Stimulated activated CD8-positive, alpha-beta memory T cell treated with anti-CD3 and anti-CD28 coated beads, Interleukin-12 subunit alpha, Interleukin-12 subunit beta, amount 100 ng/mL, for 24 hours (primary cell): ENCODE results near the gene RAMAC.
"Not testable (repeated sequence)": the region's sequence is repeated elsewhere in the genome, so short reads cannot be mapped to it uniquely, and the experiment has no call there.

ENCODE experiments used
- DNase-seq: peaks from one replicate; pipeline ENCODE4 v3.0.0-alpha.2; 2020; ENCODE audit errors: extremely low read depth

RAMAC gene

DNA sequence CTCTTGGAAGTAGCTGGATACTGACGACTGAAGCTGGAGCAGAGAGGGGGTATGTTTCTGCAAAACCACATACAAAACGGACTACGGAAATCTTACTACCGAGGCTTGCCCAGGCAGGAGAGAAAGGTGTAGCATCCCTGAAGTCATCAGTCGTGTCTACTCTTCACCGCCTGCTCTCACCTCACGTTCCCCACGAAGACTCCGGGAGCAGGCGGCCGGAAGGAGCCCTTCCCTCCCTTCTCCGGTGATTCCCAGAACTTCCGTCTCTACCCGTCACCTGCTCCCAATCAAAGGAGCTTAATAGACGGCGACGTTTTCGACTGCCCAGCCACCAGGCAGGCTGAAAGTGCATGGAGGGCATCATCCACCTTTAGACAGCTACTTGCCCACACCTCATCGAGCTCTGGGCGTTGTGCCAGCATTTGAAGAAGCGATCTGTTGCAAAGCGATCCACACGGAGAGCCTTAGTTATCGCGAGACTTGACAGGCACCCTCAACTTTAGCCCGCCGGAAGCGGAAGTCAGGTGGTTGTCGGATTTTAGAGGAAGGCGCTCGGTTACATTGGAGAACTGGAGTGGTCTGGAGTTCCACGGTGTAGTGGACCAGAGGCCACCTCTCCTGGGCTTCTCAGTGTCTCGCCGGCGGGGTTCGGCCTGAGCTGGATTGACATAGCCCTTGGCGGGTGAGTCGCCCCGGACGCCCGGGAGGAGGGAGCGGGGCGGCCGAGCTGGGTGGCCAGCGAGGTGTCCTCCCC, at the start of gene RAMAC:
RAMAC (plus strand) TSS at position 523 of the 754 bp plus-strand sequence. CDS start 2,809 bp downstream, outside the sequence.
- DNase-seq = peak; percentile 79

DNA sequence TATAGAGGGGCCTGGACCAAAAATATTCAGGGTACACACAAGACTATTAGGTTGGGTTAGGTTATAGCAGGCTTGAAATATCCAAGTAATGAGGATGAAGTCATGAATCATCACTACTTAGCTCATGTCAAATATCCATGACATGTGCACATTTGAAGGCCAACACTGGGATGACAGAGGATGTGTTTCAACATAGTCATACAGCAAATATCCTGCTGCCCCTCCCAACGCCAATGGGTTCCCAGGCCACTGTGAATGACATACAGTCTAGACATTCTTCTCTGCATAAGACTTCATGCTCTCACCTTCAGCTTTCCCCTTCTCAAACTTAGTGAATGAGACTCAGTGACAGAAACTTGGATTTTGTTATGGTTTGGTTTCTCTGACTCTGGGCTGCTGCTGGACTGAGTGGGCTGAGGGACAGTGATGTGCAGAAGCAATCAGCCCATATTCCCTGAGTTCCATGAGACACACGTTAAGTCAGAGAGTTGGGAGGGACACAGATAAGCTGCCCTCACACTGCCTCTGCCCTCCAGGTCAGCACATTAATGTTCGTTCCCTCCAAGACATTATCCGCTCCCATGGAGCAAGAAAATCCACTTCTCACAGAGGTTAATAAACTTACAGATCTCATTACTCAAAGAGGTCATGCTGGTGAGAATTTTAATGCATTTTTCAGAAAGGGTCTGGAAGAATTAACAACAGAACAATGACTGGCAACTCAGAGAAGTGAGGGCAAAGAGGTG, 48.9 kb upstream of the RAMAC start:
- DNase-seq = no peak

DNA sequence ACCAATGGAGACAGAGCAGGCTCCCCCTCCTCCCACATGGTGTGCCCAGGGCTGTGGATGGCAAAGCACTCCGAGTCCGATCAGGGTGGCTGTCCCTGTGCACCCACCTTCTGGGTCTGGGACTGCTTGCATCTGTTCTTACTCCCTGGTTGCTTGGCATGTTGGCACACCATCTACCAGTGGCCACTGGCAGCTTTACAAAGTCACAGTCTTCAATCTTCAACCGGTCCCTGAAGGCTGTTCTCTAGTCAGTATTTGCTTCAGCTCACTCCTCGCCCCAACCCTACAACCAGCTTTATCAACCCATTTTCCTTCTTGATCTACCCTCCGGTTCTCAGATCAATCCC, 48.3 kb upstream of the RAMAC start:
- no peak for DNase-seq

DNA sequence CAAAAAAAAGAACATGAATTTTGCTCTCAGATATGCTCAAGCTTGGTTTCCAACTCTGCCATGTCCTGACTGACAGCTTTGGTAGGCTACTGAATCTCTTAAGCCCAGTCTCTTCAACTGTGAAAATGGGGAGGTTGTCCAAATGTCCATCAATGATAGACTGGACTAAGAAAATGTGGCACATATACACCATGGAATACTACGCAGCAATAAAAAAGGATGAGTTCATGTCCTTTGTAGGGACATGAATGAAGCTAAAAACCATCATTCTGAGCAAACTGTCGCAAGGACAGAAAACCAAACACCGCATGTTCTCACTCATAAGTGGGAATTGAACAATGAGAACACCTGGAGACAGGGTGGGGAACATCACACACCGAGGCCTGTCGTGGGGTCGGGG, 46.3 kb upstream of the RAMAC start:
- not testable (repeated sequence) for DNase-seq

DNA sequence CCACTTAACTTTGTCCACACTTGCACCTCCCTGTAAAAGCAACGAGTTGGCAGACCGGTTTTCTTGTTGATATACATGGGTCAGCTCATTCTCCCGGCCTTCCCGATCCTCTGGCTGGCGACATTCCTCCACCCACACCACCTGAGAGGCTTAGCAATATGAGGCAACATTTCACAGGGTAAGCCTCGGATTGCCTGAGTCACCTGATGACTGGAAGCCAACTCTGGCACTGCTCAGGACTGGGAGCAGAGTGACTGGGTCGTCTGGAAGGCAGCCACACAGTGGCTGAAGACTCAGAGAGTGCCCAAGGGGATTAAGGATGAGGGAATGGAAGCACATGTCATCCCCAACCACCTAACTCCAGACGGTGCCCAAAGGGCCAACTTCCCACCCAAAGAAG, 43.3 kb upstream of the RAMAC start:
- no peak for DNase-seq

DNA sequence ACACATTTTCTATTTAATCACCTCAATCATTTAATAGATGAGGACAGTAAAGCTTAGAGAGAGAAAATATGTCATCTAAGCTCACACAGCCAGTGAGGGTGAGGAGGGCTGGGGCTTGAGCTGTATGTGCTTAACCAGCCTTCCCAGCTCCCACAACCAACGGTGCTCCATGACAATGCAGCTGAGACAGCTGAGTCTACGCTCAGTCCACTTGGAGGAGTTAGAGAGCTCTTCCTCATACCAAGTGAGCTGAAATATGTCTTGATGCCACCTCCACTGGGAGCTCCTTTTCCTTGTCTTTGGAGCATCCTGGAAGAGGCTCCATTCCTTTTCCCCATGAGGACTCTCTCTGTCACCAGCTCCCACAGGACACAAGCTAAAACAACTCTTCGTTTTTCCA, 42.8 kb upstream of the RAMAC start:
- DNase-seq = no peak

DNA sequence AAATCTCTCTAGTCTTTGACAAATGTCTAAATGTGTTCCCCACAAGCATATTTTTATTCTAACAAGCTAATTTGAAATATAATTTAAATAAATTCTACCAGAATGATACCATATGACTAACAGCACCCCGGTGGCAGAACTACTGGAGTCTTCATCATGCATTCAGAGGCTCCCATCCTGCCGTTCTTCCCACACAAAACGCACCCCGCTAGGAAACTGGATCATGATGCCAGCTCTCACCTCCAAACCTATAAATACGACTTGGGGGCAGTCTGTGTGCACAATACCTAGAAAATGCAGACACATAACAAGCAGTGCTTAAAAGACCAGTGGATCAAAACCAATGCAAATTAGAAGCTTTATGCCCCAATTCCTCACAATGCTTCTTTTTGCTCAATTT, 42.0 kb upstream of the RAMAC start:
- DNase-seq = no peak

DNA sequence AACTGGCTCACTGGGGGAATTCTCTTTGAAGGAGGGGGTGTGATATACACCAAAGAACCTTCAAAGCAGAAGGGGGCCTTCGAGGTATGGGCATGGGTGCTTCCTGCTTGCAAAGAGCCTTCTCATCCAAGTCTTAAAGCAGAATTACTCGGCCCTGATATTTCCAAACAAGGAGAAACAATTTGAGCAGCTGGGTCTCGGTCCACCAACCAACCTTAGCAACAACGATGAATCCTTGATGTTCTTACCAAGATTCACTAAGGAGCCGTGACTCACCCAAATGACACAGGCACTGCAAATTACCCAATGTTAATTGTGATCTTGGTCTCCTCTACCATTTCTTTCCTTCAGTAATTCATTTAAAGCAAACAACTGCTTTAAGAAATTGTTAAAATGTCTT, 41.2 kb upstream of the RAMAC start:
- no peak for DNase-seq

DNA sequence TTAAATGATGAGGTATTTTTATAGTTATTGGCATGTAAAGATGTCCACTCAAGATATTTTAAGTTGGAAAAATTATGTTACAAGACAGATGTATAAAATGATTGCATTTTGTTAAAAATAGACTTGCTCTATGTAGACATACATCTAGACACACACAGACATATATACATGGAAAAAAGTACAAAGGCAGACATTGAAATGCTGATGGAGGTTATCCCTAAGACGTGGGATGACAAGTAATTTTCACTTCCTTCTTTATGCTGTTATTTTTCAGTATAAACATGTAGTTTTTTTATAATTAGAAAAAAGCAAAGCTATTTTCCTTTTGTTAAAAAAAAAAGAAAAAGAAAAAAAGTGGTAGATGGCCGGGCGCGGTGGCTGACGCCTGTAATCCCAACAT, 40.7 kb upstream of the RAMAC start:
- DNase-seq = no peak

DNA sequence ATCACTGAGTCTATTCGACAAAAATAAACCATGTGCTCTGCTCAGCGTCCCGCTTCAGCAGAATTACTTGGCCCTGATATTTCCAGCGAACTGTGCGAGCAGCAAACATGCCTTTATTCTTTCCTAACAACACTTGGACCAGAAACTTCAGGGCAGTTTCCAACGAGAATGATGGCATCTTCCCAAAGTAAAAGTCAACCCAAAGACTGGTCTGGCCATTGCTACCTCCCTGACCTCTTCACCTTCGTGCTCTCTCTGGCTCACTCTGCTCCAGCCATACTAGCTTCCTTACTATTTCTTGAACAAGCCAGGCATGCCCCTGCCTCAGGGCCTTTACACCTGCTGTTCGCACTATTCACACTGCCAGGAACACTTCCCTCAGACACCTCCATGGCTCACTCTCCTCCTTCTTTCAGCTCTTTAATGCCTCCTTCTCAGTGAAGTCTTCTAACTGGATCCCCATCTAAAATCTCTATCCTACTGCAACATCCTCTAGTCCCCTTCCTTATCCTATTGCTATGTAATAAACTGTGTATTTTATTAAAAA, 39.8 kb upstream of the RAMAC start:
- no peak for DNase-seq

DNA sequence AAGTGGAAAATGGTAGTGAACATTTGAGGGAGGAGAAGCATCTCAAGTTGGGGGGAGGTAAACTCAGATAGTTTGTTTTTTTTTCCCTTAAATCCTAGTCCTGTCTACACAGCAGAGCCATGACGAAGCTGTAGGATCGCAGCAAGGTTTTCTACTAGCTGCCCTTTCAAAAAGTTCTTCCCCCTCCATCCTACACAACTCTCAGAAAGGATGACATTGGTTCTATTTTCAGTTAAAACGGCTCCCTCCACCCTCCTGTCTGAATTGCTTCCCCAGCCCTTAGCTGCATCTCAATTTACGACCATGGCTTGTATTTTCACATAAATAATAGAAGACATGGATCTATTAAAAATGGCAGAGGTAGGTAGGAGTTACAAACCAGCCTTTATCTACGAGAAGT, 35.7 kb upstream of the RAMAC start:
- no peak for DNase-seq

DNA sequence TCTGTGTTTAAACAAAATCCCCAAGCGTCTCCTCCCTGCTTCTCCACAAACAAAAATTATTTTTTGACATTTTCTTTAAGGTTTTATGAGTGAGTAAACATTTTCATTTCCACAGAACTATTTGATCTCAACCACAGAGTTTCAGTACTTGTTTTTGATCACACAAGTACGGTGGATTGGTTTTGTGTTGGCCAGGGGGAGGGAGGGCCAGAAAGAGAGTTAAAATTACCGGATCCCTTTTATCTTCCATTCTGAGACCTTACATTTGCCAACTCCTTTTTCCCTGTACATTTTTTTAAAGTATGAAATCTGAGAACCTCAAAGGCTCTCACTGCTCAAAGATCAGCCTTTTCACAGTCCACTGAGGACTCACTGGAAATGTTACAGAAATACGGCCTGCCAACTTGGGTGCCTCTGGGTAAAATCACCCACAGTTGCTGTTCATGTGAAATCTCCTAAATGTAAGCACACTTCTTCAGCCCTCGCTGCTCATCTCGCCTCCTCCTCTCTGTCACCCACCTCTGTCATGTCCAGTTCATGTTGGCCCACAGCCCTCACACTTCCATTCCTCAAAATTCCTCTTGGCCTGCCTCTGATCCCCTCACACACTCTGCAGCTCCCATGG, 35.2 kb upstream of the RAMAC start:
- DNase-seq = no peak

DNA sequence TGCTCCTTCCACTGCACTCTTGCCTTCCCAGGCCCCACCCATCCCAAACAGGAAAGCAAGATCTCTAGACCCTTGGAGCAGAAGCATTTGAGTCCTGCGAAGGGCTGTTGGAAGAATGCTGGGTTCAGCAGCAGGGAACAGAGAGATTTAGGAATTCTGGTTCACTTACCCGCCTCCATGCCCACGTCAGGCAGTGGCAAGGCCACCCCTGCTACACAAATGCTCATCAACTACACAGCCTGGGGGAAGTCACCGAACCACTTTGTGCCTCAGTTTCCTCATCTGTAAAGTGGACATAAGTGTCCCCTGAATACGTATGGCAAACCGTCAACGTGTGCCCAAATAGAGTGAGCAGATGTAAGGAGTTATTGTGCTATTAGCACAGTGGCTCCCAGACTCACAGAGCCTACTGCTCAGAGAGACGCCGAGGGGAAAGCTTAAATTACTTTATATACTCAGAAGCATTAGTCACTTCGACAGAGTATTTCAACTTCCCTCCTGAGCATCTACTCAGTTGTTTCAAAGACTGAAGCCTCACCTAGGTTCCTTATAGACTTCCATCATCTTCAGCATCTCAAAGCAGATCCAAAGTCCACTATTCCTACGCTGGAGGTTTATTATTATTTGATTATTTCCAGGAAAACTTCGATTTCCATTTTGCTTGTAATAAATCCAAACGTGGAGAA, 34.4 kb upstream of the RAMAC start:
- DNase-seq = no peak

DNA sequence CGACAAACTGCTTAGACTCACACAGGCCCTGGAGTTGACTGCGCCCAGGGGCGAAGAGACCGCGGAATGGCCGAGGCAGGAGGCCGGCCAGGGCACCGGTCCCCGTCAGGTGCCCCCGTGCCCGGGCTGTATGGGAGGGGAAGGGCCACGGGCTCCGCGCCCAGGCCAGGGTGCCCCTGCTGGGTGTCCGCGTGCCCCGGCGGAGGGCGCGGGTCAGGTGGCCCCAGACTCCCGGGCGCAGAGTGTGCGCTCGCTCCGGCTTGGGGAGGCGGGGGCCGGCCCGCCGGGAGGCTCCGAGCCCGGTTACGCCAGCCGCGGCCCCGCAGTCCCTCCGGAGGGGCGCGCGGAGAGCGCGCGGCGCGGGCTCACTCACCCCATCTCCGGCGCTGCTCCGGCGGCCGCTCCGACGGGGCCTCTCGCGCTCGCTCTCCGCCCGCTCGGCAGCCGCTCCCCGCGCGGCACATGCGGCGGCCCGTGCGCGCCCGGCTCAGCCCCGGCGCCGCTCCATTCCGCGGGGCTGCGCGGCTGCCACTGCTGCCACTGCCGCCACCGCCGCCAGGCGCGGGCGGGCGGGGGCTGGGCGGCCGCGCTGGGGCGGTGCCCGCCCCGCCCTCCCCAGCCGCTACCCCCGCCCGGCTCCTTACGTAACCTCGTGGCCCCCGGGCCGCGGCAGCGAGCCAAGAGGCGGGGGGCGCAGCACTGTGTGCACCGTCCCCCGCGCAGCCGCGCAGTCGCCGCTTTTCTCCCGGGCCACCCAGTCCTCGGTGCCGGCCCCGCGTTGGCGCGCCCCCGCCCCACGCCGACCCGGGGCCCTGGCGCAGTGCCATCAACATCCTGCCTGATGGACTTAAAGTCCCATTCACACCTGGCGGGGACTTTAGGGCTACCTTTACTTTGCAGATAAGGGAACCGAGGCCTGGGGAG, 33.6 kb upstream of the RAMAC start, which contains the start of gene HOMER2:
HOMER2 (minus strand) TSS at position 563 of the 924 bp plus-strand sequence; CDS start at position 378, 185 bp downstream.
- no peak for DNase-seq

DNA sequence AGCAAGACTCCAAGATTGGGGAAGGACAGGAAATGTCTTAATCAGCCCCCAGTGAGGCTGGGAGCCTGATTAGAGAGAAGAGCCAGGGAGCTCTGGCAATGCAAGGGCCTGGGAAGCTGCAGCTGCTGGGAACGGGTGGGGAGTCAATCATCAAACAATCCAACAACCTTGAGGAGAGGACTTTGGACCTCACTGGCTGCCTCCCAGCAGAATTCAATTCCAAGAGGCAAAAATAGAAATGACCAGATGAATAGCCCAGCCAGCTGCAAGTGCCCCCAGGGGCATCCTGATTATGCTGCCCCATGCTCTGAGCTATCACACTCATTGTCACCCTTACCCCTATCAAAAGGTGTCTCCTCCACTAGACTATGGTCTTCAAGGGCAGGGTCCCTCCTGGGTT, 27.4 kb upstream of the RAMAC start:
- no peak for DNase-seq

DNA sequence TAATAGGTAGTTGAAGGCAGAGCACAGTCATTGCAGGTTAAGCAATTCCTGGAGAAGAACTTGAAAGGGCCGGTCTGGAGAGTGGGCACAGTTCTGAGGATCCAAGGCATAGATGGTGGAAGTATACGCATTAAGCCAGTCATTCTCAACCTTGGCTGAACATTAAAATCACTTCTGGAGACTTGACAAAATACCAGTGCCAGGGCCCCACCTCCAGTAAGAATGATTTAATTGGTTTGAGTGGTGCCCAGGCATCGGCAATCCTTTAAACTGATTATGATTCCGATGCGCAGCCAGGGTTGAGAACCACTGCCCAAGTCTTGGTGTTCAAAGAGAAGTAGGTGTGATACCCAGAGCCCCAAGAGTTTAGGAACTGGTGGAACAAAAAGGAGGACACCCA, 26.6 kb upstream of the RAMAC start:
- DNase-seq = no peak

DNA sequence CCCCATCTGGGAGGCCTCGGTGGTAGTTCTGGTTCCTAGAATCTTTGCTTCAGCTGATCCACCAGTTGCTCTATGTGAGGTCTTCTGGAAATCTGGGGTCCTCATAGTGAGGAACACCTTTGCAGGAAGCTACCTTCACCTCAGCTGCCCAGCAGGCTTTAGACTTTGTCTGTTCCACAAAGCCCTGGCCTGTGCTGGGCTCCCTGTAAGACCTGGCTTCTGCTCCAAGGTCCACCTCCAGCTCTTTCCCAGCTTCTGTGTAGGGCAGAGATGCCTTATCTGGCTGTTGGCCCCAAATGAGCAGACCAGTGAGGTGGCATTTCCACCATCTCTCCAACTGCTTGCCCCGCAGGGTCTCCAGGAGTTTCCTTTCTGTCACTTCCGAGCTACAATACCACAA, 25.2 kb upstream of the RAMAC start:
- no peak for DNase-seq

DNA sequence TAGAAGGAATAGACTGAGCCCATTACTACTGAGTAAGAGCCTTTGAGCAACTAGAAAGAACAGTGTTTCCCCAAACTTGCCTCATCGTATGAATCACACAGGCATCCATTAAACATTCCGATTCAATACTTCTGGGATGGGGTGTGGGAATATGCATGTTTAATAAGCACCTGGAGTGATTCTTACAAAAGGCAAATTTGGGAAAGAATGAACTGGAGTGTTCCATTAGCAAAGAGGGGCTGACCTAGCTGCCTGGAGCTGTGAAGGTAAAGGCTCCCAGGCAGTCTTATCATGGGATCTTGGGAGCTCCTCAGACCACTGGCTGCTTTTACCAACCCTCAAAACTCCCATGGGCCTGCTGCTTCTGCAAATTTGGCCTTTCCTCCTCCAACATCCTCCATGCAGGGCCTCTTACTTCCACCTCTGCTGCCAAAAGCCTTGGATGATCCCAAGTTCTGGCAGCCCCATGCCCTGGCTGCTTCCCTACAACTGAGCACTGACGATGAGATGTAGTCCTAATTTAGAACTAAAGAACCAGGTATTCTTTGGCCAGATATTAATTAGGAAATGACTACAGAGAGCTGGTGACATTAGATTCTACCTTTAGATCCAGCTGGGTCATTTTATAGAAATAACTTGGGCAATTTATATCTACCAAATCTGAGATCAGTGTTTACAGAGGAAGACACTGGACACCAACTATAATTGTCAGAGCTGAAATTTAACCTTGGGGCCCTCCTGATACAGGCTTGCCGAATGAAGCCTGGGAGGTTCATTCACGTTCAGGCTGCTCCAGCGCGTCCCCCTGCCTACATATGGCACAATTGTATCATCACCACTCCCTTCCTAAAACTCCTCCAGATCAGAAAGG, 22.3 kb upstream of the RAMAC start:
- DNase-seq = no peak

DNA sequence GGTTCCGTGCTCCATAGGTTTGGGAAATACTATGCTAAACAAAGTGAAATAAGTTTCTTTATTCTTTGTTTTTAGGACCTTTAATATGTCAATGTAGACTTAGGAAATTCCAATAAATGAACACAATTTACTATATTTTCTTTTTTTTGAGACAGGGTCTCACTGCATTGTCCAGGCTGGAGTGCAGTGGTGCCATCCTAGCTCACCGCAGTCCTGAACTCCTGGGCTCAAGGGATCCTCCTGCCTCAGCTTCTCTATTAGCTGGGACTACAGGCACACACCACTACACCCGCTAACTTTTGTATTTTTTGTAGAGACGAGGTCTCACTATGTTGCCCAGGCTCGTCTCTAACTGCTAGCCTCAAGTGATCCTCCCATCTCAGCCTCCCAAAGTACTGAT, 21.1 kb upstream of the RAMAC start:
- DNase-seq = no peak

DNA sequence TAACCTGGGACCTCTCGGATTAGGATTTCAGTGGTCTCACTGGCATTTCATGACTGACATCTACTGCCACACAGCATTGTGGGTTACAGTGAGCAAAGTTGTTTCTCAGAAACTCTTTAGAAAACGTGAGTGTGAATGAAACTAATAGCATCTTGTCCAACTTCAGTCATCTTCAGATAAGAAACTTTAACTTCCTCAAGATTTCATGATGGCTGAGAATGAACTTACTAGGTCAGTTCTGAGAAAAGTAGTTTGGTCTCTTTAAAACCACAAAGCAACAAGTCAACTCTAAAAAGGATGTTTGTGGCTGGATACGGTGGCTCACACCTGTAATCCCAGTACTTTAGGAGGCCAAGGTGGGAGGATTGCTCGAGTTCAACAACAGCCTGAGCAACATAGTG, 19.3 kb upstream of the RAMAC start:
- no peak for DNase-seq
